Measurements from ENCODE around the gene SPEG.

DNA sequence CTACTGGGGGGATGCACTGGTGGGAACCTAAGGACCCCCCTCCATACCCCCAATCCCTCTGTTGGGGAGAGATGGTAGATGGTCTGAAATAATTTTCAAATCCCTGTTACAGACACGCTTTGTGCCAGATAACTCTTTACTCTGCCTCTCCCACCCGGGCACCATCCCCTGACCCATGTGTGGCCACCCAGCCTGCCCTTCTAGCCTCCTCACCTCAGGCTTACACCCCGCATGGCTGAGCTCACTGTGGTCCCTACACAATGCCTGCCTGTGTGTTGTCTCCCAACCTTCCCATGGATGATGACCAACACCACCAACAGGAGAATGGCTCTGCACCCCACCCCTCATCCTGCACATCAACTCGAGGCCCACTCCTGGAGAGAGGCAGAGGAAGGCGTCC is 15.0 kb downstream of the SPEG start:
- TF ChIP-seq POLR2A (IDR thresholded peaks at IDR 0.05; ENCODE audit: control extremely low read depth in 1 of 2, low read depth in 2 of 2, low read length in 2 of 2) (no peak), POLR2AphosphoS5 (IDR thresholded peaks at IDR 0.05; ENCODE audit: low read depth, low read length) (0 out of 2 replicates have a peak, but pooled peaks have one; percentile 10), CREB1 (IDR thresholded peaks at IDR 0.05) (no peak), SIN3A (conservative IDR thresholded peaks at IDR 0.05 in 1 of 2, IDR thresholded peaks at IDR 0.05 in 1 of 2; ENCODE audit: low read depth in 1 of 2, low read length in 2 of 2) (no peak), BRCA1 (IDR thresholded peaks at IDR 0.05; ENCODE audit: low read depth, low read length) (no peak), EP300 (IDR thresholded peaks at IDR 0.05; ENCODE audit: borderline replicate concordance in 1 of 2, low read depth in 2 of 2, low read length in 2 of 2) (no peak)
- TF ChIP-seq, protein P1, sequence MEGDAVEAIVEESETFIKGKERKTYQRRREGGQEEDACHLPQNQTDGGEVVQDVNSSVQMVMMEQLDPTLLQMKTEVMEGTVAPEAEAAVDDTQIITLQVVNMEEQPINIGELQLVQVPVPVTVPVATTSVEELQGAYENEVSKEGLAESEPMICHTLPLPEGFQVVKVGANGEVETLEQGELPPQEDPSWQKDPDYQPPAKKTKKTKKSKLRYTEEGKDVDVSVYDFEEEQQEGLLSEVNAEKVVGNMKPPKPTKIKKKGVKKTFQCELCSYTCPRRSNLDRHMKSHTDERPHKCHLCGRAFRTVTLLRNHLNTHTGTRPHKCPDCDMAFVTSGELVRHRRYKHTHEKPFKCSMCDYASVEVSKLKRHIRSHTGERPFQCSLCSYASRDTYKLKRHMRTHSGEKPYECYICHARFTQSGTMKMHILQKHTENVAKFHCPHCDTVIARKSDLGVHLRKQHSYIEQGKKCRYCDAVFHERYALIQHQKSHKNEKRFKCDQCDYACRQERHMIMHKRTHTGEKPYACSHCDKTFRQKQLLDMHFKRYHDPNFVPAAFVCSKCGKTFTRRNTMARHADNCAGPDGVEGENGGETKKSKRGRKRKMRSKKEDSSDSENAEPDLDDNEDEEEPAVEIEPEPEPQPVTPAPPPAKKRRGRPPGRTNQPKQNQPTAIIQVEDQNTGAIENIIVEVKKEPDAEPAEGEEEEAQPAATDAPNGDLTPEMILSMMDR (IDR thresholded peaks at IDR 0.05; ENCODE audit: control extremely low read depth in 1 of 3, insufficient read depth in 1 of 3, low read depth in 1 of 3, low read length in 3 of 3), result no peak
